HG03565 (cell line): ENCODE results near the gene MRPS27.

Source experiments
- ATAC-seq: cut with Tn5 transposase; IDR thresholded peaks from one replicate; pipeline ENCODE4 v1.9.1; 2021; ENCODE audit warnings: mild to moderate bottlenecking, moderate library complexity; ENCODE audit not compliant: unreplicated experiment

The MRPS27 gene

GRCh38 chr5:72266862-72267261 lies 53.2 kb downstream of the MRPS27 start:
- ATAC-seq, result no peak

- no peak for ATAC-seq
Measured at GRCh38 chr5:72265032-72265877, 54.8 kb downstream of the MRPS27 start.

- ATAC-seq, result no peak
Measured at GRCh38 chr5:72256536-72256935, 63.5 kb downstream of the MRPS27 start.

- no peak for ATAC-seq
Measured at GRCh38 chr5:72255670-72256069, 64.4 kb downstream of the MRPS27 start.

GRCh38 chr5:72255237-72255636 lies 64.8 kb downstream of the MRPS27 start:
- no peak for ATAC-seq

- ATAC-seq, result no peak
Measured at GRCh38 chr5:72252574-72253155, 67.4 kb downstream of the MRPS27 start.

GRCh38 chr5:72252008-72252407 lies 68.0 kb downstream of the MRPS27 start:
- ATAC-seq, result no peak

GRCh38 chr5:72251386-72251785 lies 68.7 kb downstream of the MRPS27 start:
- ATAC-seq, result no peak

- ATAC-seq, result no peak
Measured at GRCh38 chr5:72248410-72248981, 71.5 kb downstream of the MRPS27 start.

- ATAC-seq, result no peak
Measured at GRCh38 chr5:72246954-72247442, 73.0 kb downstream of the MRPS27 start.

GRCh38 chr5:72245951-72246532 lies 74.0 kb downstream of the MRPS27 start:
- ATAC-seq, result no peak

GRCh38 chr5:72245546-72245945 lies 74.5 kb downstream of the MRPS27 start:
- ATAC-seq, result no peak

- peak; percentile 66 for ATAC-seq
Measured at GRCh38 chr5:72244862-72245371, 75.1 kb downstream of the MRPS27 start.

- no peak for ATAC-seq
Measured at GRCh38 chr5:72243706-72244105, 76.3 kb downstream of the MRPS27 start.

- ATAC-seq, result no peak
Measured at GRCh38 chr5:72242796-72243475, 77.1 kb downstream of the MRPS27 start.

GRCh38 chr5:72241346-72242003 lies 78.6 kb downstream of the MRPS27 start:
- no peak for ATAC-seq

GRCh38 chr5:72238712-72239445 lies 81.2 kb downstream of the MRPS27 start:
- ATAC-seq, result no peak

- no peak for ATAC-seq
Measured at GRCh38 chr5:72237879-72238278, 82.2 kb downstream of the MRPS27 start.

GRCh38 chr5:72237415-72237814 lies 82.6 kb downstream of the MRPS27 start:
- ATAC-seq, result no peak

- ATAC-seq, result no peak
Measured at GRCh38 chr5:72235725-72236124, 84.3 kb downstream of the MRPS27 start.
